GM19193 (cell line): ENCODE data around the gene GLUL.

ENCODE experiments used
- POLR2A ChIP-seq: IDR thresholded peaks from 4 replicates; pipeline ENCODE4 v1.6.1; 2011; ENCODE audit not compliant: insufficient read depth, insufficient read length; ENCODE audit errors: extremely low read depth

GLUL gene

DNA sequence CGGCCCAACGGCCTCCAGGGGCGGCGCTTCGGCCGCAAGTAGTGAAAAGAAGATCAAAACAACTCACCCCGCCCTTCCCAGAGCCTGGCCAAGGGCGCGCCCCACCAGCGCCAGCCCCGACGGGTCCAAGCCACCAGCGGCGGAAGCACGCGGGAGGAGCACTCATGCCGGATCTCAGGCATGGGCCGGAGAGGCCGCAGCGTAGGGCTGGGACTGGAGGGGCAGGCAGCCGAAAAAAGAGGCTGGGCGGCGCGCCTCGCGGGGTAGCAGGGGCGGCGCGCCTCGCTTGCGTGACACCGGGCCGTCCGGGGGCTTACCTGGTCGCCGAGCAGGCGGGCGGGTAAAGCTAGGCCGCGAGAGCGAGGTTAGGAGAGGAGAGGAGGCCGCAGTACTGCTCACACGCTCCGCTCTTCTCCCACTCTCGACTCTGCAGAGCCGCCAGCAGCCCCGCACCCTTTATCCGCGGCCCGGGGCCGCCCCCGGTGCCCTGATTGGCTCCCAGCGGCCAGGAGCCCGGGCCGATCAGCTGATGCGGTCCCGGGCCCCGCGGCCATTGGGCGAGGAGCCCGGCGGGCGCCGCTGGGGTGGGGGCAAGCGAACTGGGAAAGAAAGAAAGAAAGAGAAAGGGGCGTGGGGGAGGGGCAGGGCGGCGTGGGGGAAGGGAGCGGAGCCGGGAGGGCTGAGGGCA is at the start of gene GLUL:
TSS of gene GLUL (minus strand) at position 429 of the 688 bp plus-strand sequence. CDS start 3,053 bp downstream, outside the sequence.
- TF ChIP-seq POLR2A = peak; percentile 95

DNA sequence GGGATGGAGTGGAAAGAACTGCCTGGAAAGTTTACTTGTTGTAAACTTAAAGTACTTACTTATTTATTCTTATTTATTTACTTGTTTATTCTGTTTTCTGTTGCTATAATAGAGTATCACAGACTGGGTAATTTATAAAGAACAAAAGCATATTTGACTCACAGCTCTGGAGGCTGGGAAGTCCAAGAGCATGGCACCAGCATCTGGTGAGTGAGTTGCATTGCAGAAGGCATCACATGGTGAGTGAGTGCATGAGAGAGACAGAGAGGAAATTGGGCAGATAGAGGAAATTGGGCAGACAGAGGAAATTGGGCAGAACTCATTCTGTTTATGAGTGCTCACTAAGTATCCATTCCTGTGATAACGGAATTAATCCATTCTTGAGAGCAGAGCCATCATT is 46.7 kb upstream of the GLUL start:
- TF ChIP-seq POLR2A = no peak

DNA sequence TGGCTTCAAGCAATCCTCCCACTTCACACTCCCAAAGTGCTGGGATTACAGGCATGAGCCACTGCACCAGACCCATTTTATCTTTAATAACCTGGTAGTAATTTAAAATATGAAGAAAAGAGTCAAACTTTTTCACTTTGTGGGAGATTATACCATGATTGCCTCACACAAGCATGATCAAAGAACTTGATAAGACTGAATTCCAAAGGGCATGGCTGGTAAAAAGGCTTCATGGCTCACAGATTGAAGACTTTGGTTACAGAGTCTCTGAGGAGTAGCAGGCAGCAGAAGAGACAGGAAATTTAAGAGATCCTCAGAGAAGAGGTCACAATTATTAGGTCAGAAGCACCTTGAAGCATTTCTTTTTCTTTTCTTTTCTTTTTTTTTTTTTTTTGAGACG is 42.0 kb upstream of the GLUL start:
- no peak for TF ChIP-seq POLR2A

DNA sequence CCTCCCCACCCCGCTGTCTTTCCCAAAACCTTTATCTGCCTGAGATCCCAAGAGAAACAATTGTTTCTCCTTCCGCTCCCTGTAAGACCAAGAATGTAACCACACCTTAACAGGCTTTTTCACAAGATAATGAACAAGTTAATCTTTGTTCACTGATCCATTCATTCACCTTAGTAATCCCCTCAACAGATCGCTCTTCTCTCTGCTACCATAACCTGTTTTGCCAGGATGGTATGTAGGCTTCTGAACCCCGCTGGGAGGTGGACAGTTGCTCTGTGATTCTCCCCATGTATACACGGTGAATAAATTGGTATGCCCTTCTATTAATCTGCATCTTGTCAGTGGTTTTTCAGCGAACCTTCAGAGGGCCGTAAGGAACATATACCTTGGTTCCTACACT is 39.7 kb upstream of the GLUL start:
- TF ChIP-seq POLR2A = no peak

DNA sequence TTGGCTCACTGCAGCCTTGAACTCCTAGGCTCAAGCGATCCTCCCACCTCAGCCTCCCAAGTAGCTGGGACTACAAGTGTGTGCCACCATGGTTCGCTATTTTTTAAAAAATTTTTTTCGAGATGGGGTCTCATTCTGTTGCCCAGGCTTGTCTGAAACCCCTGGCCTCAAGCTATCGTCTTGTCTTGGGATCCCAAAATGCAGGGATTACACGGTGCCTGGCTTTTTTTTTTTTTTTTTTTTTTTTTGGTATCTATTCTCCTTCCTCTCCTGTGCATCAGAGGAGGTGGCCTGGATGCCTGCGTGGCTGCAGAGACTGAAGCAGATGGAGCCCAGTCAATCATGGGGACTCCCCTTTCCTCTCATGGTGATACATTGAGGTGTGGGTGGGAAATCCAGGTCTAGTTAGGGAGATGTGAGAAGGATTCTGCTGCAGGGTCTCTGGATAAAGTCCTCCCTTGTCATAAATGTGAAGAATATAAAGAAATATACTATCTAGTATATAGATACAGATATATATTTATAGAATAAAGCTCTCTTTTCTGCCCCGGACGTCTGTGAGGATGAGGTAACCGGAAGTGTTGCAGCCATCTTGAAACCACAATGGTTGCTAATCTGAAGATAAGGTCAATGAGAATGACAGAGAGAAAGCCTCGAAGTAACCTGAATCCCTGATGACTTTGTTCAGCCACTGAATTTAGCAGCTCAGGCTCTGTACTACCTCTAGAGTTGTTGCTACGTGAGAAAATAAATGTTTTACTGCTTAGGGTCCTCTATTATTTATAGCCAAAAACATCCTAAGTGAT is 38.9 kb upstream of the GLUL start:
- no peak for TF ChIP-seq POLR2A

DNA sequence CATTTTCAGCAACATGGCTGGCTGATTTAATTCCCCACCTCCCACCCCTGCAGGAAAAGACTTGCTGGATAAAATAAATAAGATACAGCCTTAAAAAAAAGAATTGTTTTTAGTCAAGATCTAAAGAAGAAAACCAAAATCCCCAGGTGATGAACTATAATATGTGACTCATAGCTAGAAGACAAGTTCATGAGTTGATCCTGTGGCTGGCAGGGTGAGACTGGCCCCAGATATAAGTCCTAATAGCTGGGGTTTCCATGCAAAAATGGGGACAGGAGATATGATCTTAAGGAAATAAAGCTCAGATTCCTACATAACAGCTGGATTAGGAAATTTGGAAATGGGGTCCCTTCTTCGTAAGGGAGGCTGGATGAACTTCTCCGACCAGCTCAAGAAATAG is 36.5 kb upstream of the GLUL start:
- no peak for TF ChIP-seq POLR2A

DNA sequence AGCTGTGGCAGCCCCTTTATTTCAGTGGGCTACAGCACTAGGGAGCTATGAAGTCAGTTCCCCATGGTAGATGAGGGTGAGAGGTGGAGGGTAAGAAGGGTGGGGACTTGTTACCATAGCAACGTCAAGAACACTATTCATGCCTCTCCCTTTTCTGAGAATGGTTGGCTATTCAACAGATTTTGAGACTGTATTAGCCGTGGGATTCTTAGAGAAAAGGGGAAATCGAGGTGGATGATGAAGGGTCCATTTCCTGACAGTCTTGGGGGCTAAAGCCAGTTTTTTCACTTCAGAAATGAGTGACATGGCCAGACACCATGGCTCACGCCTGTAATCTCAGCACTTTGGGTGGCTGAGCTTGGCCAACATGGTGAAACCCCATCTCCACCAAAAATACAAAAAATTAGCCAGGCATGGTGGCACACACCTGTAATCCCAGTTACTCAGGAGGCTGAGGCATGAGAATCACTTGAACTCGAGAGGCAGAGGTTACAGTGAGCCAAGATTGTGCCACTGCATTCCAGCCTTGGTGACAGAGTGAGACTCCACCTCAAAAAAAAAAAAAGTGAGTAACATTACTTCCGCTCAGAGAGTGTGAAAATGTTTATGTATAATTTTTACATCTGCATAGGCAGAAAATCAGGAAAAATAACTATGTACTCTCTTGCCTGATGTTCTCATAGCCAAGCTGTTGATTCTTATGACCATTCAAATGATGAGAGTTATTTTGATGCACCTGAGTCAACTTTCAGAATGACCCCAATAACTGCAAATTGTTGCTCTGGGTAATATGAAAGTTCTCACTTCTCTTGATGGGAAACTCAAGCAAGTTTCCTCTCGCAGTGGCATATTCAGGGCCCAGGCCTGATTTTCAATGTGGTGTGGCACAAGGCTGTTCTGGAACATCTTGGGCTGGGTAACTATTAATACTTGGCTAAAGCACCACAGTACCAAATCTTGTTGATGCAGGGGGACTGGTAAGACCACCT is 35.1 kb upstream of the GLUL start:
- TF ChIP-seq POLR2A = no peak

DNA sequence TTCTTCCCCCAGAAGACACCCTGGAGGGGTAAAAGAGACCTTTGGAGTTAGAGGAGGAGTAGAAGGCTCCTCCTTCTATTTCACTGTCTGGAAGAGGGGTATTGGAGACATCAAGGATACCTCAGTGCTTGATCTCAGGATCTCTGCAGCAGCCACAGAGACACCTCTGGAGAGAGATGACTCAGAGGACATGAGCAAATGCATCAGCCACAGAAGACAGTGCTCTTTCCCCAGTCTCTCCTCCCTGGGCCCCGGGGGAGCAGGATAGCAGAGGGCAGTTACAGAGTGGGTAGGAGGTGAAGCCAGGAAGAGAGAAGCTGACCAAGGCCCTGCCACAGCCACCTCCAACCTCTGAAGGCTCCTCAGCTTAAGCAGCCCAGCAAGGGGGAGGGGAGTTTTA is 24.2 kb upstream of the GLUL start:
- no peak for TF ChIP-seq POLR2A

DNA sequence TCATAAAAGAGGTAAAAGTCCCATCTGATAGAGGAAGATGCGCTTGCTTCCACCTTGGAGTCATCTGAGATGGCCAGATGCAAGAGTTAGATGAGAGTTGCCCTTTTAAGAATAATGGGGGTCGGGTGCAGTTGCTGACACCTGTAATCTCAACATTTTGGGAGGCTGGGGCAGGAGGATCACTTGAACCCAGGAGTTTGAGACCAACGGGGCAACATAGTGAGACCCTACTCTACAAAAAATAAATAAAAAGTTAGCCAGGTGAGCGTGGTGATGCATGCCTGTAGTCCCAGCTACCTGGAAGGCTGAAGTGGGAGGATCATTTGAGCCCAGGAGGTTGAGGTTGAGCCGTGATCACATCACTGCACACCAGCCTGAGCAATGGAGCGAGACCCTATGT is 22.4 kb upstream of the GLUL start:
- TF ChIP-seq POLR2A = no peak

DNA sequence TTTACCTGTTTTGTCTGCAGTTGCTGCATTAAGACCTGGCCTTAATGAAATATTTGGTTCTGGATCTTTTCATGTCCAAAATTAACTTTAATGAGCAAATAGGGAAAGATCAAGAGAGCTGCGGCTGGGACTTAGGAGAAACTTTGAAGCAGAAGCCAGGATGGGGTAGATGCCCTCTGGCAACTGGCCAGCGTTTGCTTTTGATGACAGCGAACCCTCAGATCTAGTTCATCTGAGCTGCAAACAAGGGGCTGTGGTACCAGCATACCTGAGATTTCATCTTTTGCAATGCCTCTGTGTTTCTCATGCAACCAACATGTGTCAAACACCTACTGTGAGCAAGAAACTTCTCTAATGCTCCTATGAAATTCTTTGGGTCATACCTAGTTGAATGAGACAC is 21.9 kb upstream of the GLUL start:
- TF ChIP-seq POLR2A = no peak

DNA sequence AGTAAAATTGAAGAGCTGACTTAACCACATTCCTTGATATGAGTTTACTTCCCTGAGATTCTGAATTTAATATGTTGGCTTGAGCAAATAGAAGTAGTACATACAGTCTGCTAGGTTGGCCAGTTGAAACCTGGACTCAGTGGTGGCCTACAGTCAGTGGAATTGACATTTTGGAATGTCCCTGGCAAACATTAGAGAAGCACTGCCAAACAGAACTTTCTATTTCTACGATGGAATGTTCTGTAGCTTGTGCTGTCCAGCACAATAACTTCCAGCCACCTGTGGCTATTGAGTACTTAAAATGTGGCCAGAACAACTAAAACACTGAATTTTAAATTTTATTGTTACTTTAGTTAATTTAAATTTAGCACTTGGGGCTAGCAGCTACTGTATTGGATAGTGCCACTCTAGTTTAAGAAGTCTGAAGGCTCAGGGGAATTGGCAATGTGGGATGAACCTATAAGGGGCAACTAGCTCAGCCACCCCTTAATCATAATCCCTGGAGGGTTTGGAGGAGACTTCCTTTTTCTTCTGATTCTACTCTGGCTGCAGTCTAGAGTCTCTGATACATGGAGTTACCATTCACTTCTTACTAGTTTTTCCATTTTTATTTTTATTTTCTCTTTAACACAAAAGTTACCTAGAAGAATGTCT is 19.2 kb upstream of the GLUL start:
- TF ChIP-seq POLR2A = no peak

DNA sequence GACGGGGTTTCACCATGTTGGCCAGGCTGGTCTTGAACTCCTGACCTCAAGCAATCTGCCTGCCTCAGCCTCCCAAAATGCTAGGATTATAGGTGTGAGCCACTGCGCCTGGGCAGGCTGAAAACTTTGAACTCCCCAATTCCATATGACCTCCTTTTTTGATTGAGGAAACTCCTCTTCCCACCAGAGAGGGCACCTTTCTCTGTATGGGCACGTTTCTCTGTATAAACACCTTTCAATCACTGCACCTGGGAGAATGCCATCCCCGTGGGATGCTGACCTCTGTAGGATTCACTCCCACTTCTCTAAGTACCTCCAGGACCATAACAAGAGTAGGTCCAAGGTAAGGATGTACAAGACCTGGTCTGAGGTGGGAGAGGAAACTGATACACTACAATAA is 18.5 kb upstream of the GLUL start:
- no peak for TF ChIP-seq POLR2A

DNA sequence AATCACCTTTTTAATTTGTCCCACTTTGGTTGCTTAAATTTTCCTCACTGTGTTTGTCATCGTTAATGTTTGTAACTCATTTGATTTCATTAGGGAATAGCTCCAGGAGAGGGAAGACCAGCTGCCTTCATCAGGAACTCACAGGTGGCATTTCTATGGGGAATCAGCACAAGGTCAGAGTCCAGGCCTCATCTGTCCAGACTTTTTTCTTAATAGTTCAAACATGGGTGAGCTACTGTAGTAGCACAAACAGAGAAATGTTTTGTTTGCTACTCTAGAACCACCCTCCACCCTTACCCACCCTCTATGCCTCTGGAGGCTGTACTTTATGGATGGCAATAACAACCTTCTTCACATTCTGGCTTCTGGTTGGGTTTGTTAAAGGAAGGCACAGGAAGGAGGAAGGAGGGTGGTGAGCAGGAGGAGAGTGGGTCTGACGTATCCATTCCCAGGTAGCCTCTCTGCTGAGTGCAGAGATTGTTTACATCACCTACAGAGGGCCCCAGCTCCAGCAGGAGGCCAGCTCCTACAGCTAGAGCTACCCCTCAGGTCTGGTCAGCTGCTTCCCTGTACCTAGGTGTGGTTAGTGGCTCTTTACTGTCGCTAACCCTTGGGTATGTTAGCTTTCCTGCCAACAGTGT is 17.0 kb upstream of the GLUL start:
- no peak for TF ChIP-seq POLR2A

DNA sequence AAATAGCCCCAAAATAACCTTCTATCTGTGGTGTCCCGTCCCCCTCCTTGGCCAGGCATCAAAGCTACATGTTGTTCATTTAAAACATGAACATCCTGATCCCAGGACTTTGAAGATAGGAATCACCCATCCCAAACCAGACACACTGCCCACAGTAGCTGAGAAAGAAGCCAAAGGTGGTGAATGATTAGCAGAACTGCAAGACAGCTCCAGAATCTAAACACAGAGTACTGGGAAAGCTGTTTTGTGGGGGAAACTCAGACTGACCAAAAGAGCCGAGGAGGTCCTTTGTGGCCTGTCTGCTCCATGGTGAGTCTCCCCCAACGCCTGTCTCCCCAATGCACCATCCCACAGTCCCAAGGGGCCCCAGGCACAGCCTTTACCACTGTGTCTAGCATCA is 16.1 kb upstream of the GLUL start:
- TF ChIP-seq POLR2A = no peak
